Measurements from ENCODE around the gene UNKL.

DNA sequence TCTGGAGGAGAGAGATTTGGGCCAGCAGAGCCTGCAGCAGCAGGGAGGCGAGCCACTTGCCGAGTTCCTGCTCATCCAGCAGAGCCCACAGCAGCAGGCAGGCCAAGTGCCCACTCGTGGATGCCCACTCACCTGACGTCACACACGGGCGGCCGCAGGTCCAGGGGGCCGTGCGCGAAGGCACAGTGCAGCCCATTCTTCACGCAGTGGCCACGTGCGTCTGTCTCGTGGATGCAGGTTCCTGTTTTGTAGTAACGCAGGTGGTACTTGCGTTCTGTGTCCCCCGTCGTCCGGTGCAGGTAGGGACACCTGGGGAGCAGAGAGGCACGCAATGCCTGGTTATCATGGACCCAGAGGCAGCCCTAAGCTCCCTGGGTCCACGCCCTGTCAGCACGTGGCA lies 11.5 kb downstream of the UNKL start:
- no peak for TF ChIP-seq EP300 (IDR thresholded peaks at IDR 0.05; ENCODE audit: borderline replicate concordance)
- no peak for TF ChIP-seq ZBTB7A (IDR thresholded peaks at IDR 0.05; ENCODE audit: low read depth)
- TF ChIP-seq YY1 (IDR thresholded peaks at IDR 0.05; ENCODE audit: low read depth) = no peak
- TF ChIP-seq, protein P1, sequence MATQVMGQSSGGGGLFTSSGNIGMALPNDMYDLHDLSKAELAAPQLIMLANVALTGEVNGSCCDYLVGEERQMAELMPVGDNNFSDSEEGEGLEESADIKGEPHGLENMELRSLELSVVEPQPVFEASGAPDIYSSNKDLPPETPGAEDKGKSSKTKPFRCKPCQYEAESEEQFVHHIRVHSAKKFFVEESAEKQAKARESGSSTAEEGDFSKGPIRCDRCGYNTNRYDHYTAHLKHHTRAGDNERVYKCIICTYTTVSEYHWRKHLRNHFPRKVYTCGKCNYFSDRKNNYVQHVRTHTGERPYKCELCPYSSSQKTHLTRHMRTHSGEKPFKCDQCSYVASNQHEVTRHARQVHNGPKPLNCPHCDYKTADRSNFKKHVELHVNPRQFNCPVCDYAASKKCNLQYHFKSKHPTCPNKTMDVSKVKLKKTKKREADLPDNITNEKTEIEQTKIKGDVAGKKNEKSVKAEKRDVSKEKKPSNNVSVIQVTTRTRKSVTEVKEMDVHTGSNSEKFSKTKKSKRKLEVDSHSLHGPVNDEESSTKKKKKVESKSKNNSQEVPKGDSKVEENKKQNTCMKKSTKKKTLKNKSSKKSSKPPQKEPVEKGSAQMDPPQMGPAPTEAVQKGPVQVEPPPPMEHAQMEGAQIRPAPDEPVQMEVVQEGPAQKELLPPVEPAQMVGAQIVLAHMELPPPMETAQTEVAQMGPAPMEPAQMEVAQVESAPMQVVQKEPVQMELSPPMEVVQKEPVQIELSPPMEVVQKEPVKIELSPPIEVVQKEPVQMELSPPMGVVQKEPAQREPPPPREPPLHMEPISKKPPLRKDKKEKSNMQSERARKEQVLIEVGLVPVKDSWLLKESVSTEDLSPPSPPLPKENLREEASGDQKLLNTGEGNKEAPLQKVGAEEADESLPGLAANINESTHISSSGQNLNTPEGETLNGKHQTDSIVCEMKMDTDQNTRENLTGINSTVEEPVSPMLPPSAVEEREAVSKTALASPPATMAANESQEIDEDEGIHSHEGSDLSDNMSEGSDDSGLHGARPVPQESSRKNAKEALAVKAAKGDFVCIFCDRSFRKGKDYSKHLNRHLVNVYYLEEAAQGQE (IDR thresholded peaks at IDR 0.05; ENCODE audit: low read depth) = no peak
- TF ChIP-seq EGR1 (IDR thresholded peaks at IDR 0.05) = no peak
- TF ChIP-seq, protein P2, sequence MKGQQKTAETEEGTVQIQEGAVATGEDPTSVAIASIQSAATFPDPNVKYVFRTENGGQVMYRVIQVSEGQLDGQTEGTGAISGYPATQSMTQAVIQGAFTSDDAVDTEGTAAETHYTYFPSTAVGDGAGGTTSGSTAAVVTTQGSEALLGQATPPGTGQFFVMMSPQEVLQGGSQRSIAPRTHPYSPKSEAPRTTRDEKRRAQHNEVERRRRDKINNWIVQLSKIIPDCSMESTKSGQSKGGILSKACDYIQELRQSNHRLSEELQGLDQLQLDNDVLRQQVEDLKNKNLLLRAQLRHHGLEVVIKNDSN (IDR thresholded peaks at IDR 0.05) = no peak
- TF ChIP-seq, protein P3, sequence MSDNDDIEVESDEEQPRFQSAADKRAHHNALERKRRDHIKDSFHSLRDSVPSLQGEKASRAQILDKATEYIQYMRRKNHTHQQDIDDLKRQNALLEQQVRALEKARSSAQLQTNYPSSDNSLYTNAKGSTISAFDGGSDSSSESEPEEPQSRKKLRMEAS (IDR thresholded peaks at IDR 0.05) = no peak
- TF ChIP-seq CREB1 (IDR thresholded peaks at IDR 0.05; ENCODE audit: low read depth) = no peak
- no peak for TF ChIP-seq TEAD4 (IDR thresholded peaks at IDR 0.05)
- TF ChIP-seq CEBPB (IDR thresholded peaks at IDR 0.05) = no peak
- TF ChIP-seq NFIC (IDR thresholded peaks at IDR 0.05) = no peak
- no peak for TF ChIP-seq TAF1 (IDR thresholded peaks at IDR 0.05; ENCODE audit: low read depth)
- no peak for TF ChIP-seq RAD21 (IDR thresholded peaks at IDR 0.05; ENCODE audit: low read depth)
- TF ChIP-seq TCF12 (IDR thresholded peaks at IDR 0.05; ENCODE audit: low read depth) = no peak

All from Ishikawa (cell line).